Fibroblast of villous mesenchyme (primary cell): ENCODE data around the gene PRKCE. TPM values are rescaled to one million over a fixed set of nuclear protein-coding genes. Genes with fewer than 3 reads are reported as not detected.

ENCODE experiments used
- DNase-seq: peaks from one replicate; pipeline ENCODE4 v3.0.0-alpha.2; 2010; ENCODE audit warnings: low read depth
- H3K4me3 ChIP-seq: 2 replicates; pipeline ENCODE4 v1.5.1; 2011; ENCODE audit warnings: low read depth, mild to moderate bottlenecking, low read length
- CTCF ChIP-seq: IDR thresholded peaks from 2 replicates; pipeline ENCODE4 v1.5.1; 2012; ENCODE audit warnings: low read depth, mild to moderate bottlenecking, low read length; ENCODE audit not compliant: insufficient read depth
- total RNA-seq: library from RNA; depleted of rRNA; stranded (reverse); fragments of >200 nt; gene quantifications from 2 replicates; pipeline ENCODE4 v1.2.3, GENCODE V29; 2012

Gene PRKCE
- total RNA-seq, 1 donor = 27.2 TPM

- DNase-seq = peak; percentile 93
- TF ChIP-seq CTCF = no peak
- peak within 1 kb of the TSS; percentile 90 for H3K4me3 ChIP-seq
Measured at GRCh38 chr2:45611020-45611859, 40.2 kb upstream of the PRKCE start, which contains the start of gene SRBD1. TSS of gene SRBD1 (minus strand) at chr2:45611267. CDS start at chr2:45605441, 5,826 bp downstream.

GRCh38 chr2:45612285-45612684 lies 39.2 kb upstream of the PRKCE start:
- DNase-seq = no peak
- TF ChIP-seq CTCF = no peak
- H3K4me3 ChIP-seq = no peak overlapping the region

- H3K4me3 ChIP-seq = no peak overlapping the region
- peak; percentile 87 for DNase-seq
- TF ChIP-seq CTCF = no peak
Measured at GRCh38 chr2:45612731-45613130, 38.7 kb upstream of the PRKCE start.

- no peak for DNase-seq
- TF ChIP-seq CTCF = no peak
- H3K4me3 ChIP-seq = no peak overlapping the region
Measured at GRCh38 chr2:45614330-45614729, 37.1 kb upstream of the PRKCE start.

- peak; percentile 50 for DNase-seq
Measured at GRCh38 chr2:45614871-45615415, 36.5 kb upstream of the PRKCE start.

More at GRCh38 chr2:45614871-45615415, 36.5 kb upstream of the PRKCE start:
- no peak overlapping the region for H3K4me3 ChIP-seq
- no peak for TF ChIP-seq CTCF
